GM12878 (cell line): ENCODE data around the gene ANO8. TPM values are rescaled to one million over a fixed set of nuclear protein-coding genes. Genes with fewer than 3 reads are reported as not detected.
A peak's percentile ranks its signal among the peaks of the same experiment; 100 is the strongest.

ENCODE experiments used
- CHD2 ChIP-seq: IDR thresholded peaks from 2 replicates; pipeline ENCODE4 v1.6.1; 2011; ENCODE audit warnings: low read depth, low read length, improper control_type of control experiment, borderline replicate concordance
- EED ChIP-seq: sonication (generic); IDR thresholded peaks from 2 replicates; pipeline ENCODE4 v1.6.1; 2016; ENCODE audit warnings: antibody characterized with exemption, low read depth
- EGR1 ChIP-seq, 2 experiments: IDR thresholded peaks; 1 replicate in 1 of 2; 2 replicates in 1 of 2; pipeline ENCODE4 v1.6.1; 2011 to 2012; ENCODE audit warnings: low read depth in 2 of 2, low read length in 2 of 2, borderline replicate concordance in 1 of 2, mild to moderate bottlenecking in 1 of 2, moderate library complexity in 1 of 2
- HDAC2 ChIP-seq: fragments of 200-600 bp; sonication (generic); IDR thresholded peaks from 2 replicates; pipeline ENCODE4 v1.6.1; 2017
- JUND ChIP-seq: IDR thresholded peaks from 2 replicates; pipeline ENCODE4 v1.6.1; 2012; ENCODE audit warnings: low read depth, mild to moderate bottlenecking, low read length, improper control_type of control experiment, moderate library complexity
- NBN ChIP-seq: fragments of 450-650 bp; IDR thresholded peaks from 2 replicates; pipeline ENCODE4 v1.6.1; 2016
- NFYB ChIP-seq: IDR thresholded peaks from 2 replicates; pipeline ENCODE4 v1.6.1; 2011; ENCODE audit warnings: low read depth, mild to moderate bottlenecking, low read length, improper control_type of control experiment, moderate library complexity; ENCODE audit not compliant: insufficient read depth
- POLR2AphosphoS2 ChIP-seq: IDR thresholded peaks from 2 replicates; pipeline ENCODE4 v1.6.1; 2011; ENCODE audit warnings: low read depth, mild to moderate bottlenecking, low read length, improper control_type of control experiment, moderate library complexity
- POU2F2 ChIP-seq: IDR thresholded peaks from 3 replicates; pipeline ENCODE4 v1.6.1; 2011; ENCODE audit warnings: low read depth, mild to moderate bottlenecking, low read length, borderline replicate concordance
- RB1 ChIP-seq: fragments of 450-650 bp; formaldehyde crosslinking; IDR thresholded peaks from 2 replicates; pipeline ENCODE4 v1.6.1; 2017; ENCODE audit warnings: mild to moderate bottlenecking, borderline replicate concordance
- RFX5 ChIP-seq: IDR thresholded peaks from 2 replicates; pipeline ENCODE4 v1.6.1; 2011; ENCODE audit warnings: low read depth, low read length, improper control_type of control experiment
- SIN3A ChIP-seq: IDR thresholded peaks from 2 replicates; pipeline ENCODE4 v1.6.1; 2012; ENCODE audit warnings: low read depth, low read length, improper control_type of control experiment
- SIX5 ChIP-seq: IDR thresholded peaks from 2 replicates; pipeline ENCODE4 v1.6.1; 2011; ENCODE audit warnings: mild to moderate bottlenecking, low read depth, low read length, moderate library complexity; ENCODE audit not compliant: severe bottlenecking
- SPI1 ChIP-seq: IDR thresholded peaks from 2 replicates; pipeline ENCODE4 v1.6.1; 2011; ENCODE audit warnings: low read depth, mild to moderate bottlenecking, low read length, moderate library complexity, borderline replicate concordance; ENCODE audit not compliant: insufficient read depth
- SREBF1 ChIP-seq: IDR thresholded peaks from 2 replicates; pipeline ENCODE4 v1.6.1; 2012; ENCODE audit warnings: mild to moderate bottlenecking, low read length
- SRF ChIP-seq, 2 experiments: IDR thresholded peaks; 2 replicates each; pipeline ENCODE4 v1.6.1; 2011; ENCODE audit warnings: low read depth in 2 of 2, low read length in 2 of 2, mild to moderate bottlenecking in 1 of 2, moderate library complexity in 1 of 2
- ZNF384 ChIP-seq: IDR thresholded peaks from 2 replicates; pipeline ENCODE4 v1.6.1; 2012; ENCODE audit warnings: low read depth, mild to moderate bottlenecking, low read length, improper control_type of control experiment, borderline replicate concordance
- ZNF622 ChIP-seq: fragments of 450-650 bp; IDR thresholded peaks from 2 replicates; pipeline ENCODE4 v1.6.1; 2017; ENCODE audit warnings: mild to moderate bottlenecking, inconsistent platforms
- polyA plus RNA-seq, 11 experiments: library from polyadenylated mRNA; depleted of rRNA in 4 of 11; unstranded in 6 of 11; stranded (reverse) in 5 of 11; fragments of >200 nt; fragmentation: Nextera tagmentation in 4 of 11; fragmentation: Illumina TruSeq in 1 of 11; extraction: Ambion mirVana in 4 of 11; extraction: Trizol in 1 of 11; gene quantifications; 1 replicate in 1 of 11; 2 replicates in 10 of 11; pipeline versions ENCODE4 v1.2.1 to v1.2.3, GENCODE V29; 2011 to 2016; ENCODE audit warnings: inconsistent platforms in 2 of 11, missing spikeins in 2 of 11, low read depth in 1 of 11
- total RNA-seq, 4 experiments: library from RNA; depleted of rRNA in 3 of 4; stranded (reverse); fragments of >200 nt in 3 of 4; fragmentation: Illumina TruSeq in 1 of 4; extraction: Trizol in 1 of 4; gene quantifications; 2 replicates each; pipeline versions ENCODE4 v1.2.1 to v1.2.3, GENCODE V29; 2013 to 2021
- TF ChIP-seq, protein P1 (sequence below): fragments of 450-650 bp; IDR thresholded peaks from 2 replicates; pipeline ENCODE4 v1.6.1; 2018; ENCODE audit warnings: borderline replicate concordance, mild to moderate bottlenecking; ENCODE audit not compliant: partially characterized antibody
- TF ChIP-seq, protein P2 (sequence below): fragments of 450-650 bp; IDR thresholded peaks from 2 replicates; pipeline ENCODE4 v1.6.1; 2014; ENCODE audit warnings: mild to moderate bottlenecking
- TF ChIP-seq, protein P3 (sequence below): IDR thresholded peaks from 2 replicates; pipeline ENCODE4 v1.6.1; 2011; ENCODE audit warnings: mild to moderate bottlenecking, low read depth, low read length, moderate library complexity; ENCODE audit not compliant: insufficient replicate concordance
- TF ChIP-seq, protein P4 (sequence below): IDR thresholded peaks from 2 replicates; pipeline ENCODE4 v1.6.1; 2012; ENCODE audit warnings: low read depth, low read length, improper control_type of control experiment

The ANO8 gene
- total and polyA plus RNA-seq, 10 of the 15 experiments (the other 5 are each of a cell fraction or from before 2014, with no cell fraction given): 0.04 to 6.7 (median 1.1) TPM

DNA sequence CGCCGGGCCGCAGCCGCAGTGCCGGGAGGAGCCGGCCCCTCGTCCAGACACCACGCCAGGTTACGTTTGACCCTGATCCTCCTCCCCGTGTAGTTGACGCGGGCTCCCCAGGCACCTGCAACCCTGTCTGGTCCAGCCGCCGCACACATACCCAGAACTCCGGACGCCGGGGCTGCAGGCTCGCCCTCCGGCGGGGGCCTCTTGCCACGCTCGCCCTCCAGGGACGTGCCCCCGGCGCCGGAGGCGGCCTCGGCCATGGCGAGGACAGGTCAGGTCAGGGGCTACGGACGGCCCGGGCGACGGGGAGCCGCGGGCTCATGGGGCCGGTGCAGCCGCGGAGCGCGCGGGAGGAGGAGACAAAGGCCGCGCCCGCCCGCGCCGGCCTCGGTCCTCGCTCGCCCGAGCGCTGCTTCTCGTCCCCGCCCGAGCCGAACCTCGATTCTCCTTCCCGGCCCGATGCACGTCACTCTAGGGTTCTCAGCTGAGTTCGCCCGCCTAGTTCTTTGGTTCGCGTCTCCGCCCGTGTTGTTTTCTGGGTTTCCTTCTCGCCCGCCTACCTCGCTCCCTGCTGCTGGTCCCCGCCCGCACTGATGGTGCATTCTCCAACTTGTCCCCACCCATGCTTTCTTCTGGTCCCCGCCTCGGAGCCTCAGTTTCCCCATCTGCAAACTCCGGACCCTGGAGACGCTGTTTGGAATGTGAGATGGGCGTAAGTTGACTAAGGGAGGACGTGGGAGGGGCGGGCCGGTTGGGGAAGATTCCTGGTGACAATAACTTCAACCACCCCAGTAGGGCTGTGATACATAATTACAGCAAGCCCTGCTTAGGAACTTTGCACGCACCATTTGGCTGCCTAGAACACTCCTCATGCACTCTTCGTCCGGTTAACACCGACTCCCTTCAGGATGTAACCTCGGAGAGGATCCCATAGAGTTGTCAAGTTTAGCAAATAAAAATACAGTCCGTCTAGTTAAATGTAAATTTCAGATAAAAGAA is at the start of gene ANO8 (continued):
- TF ChIP-seq, protein P1, sequence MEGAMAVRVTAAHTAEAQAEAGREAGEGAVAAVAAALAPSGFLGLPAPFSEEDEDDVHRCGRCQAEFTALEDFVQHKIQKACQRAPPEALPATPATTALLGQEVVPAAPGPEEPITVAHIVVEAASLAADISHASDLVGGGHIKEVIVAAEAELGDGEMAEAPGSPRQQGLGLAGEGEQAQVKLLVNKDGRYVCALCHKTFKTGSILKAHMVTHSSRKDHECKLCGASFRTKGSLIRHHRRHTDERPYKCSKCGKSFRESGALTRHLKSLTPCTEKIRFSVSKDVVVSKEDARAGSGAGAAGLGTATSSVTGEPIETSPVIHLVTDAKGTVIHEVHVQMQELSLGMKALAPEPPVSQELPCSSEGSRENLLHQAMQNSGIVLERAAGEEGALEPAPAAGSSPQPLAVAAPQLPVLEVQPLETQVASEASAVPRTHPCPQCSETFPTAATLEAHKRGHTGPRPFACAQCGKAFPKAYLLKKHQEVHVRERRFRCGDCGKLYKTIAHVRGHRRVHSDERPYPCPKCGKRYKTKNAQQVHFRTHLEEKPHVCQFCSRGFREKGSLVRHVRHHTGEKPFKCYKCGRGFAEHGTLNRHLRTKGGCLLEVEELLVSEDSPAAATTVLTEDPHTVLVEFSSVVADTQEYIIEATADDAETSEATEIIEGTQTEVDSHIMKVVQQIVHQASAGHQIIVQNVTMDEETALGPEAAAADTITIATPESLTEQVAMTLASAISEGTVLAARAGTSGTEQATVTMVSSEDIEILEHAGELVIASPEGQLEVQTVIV: peak; percentile 62
- TF ChIP-seq NBN (peak; percentile 90), SRF (IDR thresholded peaks at IDR 0.05; ENCODE audit: low read depth in 2 of 2, low read length in 2 of 2) (peak in 1 of 2 experiments; percentile 46; a peak in 1 of 4 replicates), SIX5 (no peak), SPI1 (no peak), NFYB (no peak), RB1 (peak; percentile 65; the same call in 1 of the 2 replicates), RFX5 (peak; percentile 55), EGR1 (IDR thresholded peaks at IDR 0.05; ENCODE audit: borderline replicate concordance in 1 of 2, low read depth in 2 of 2, low read length in 2 of 2) (peak in 1 of 2 experiments; percentile 28; a peak in 1 of 3 replicates), ZNF384 (no peak), SIN3A (peak; percentile 48; the same call in 1 of the 2 replicates), ZNF622 (no peak), HDAC2 (no peak), CHD2 (0 out of 2 replicates have a peak, but pooled peaks have one; percentile 62), EED (peak; percentile 58; the same call in 1 of the 2 replicates), SREBF1 (no peak), JUND (no peak), POLR2AphosphoS2 (no peak), POU2F2 (0 out of 3 replicates have a peak, but pooled peaks have one; percentile 39)
- TF ChIP-seq, protein P2, sequence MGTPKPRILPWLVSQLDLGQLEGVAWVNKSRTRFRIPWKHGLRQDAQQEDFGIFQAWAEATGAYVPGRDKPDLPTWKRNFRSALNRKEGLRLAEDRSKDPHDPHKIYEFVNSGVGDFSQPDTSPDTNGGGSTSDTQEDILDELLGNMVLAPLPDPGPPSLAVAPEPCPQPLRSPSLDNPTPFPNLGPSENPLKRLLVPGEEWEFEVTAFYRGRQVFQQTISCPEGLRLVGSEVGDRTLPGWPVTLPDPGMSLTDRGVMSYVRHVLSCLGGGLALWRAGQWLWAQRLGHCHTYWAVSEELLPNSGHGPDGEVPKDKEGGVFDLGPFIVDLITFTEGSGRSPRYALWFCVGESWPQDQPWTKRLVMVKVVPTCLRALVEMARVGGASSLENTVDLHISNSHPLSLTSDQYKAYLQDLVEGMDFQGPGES: no peak
- TF ChIP-seq, protein P3, sequence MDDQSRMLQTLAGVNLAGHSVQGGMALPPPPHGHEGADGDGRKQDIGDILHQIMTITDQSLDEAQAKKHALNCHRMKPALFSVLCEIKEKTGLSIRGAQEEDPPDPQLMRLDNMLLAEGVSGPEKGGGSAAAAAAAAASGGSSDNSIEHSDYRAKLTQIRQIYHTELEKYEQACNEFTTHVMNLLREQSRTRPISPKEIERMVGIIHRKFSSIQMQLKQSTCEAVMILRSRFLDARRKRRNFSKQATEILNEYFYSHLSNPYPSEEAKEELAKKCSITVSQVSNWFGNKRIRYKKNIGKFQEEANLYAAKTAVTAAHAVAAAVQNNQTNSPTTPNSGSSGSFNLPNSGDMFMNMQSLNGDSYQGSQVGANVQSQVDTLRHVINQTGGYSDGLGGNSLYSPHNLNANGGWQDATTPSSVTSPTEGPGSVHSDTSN: peak; percentile 85
- TF ChIP-seq, protein P4, sequence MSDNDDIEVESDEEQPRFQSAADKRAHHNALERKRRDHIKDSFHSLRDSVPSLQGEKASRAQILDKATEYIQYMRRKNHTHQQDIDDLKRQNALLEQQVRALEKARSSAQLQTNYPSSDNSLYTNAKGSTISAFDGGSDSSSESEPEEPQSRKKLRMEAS: peak; percentile 34; the same call in 1 of the 2 replicates
